NT2/D1 (cell line): Measurements from ENCODE around the gene SDK1.

Experiments
- YY1 ChIP-seq: IDR thresholded peaks from 2 replicates; pipeline ENCODE4 v1.6.1; 2011; ENCODE audit not compliant: insufficient read length, insufficient read depth
- ZNF274 ChIP-seq: IDR thresholded peaks from 2 replicates; pipeline ENCODE4 v1.6.1; 2011; ENCODE audit warnings: mild to moderate bottlenecking, low read depth, low read length

DNA sequence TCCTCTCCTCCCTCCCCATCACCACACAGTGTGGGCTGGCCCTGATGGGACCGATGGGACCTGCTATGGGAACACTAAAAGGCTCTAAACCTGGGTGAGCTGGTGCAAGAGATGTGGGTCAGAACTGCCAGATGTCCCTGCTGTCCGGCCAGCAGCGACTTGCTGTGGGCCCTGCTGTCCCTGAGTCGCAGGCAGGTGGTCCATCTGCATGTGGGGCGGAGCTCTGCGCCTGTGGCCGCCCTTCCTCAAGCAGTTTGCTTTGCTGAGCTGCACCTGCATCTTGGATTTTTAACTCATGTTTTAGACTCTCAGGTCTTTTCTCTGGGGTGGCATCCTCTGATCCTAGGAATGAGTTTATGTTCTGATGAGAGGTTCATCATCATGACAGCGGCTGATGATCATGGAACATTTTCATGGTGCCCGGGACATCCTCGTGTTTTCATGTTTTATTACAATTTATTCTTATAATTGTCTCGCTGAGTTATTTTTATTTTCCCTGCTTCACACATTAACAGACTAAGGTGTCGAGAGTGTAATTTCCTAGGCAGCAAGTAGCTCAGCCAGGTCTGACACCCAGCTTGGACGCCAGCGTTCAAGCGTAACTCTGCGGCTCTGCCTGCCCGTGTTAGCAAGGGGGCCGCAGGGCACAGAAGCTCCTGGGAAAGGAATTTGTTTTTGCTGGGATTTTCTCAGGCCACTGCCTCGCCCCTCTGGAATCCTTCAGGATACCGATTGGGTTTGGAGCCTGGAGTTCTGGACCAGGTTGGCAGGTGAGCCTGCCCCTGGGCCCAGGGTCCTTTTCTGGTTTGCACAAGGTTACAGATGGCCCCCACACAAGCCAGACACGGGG is 765.8 kb downstream of the SDK1 start:
- TF ChIP-seq ZNF274 (no peak), YY1 (no peak)
